HepG2 (cell line): ENCODE results near the gene MIB2.

Source experiments
- HNRNPK ChIP-seq: fragments of 200-400 bp; formaldehyde crosslinking; IDR thresholded peaks from 2 replicates; pipeline ENCODE4 v1.6.1; 2018; ENCODE audit warnings: low read length, low read depth, moderate library complexity, mild to moderate bottlenecking; ENCODE audit not compliant: poor library complexity, severe bottlenecking
- NR3C1 ChIP-seq: sonication (generic); formaldehyde crosslinking; IDR thresholded peaks from 2 replicates; pipeline ENCODE4 v1.4.0; 2020; ENCODE audit warnings: missing genetic modification reagents
- POLR2AphosphoS5 ChIP-seq: IDR thresholded peaks from 2 replicates; pipeline ENCODE4 v1.6.1; 2012; ENCODE audit warnings: low read depth, low read length
- RAD21 ChIP-seq: fragments of 450-650 bp; formaldehyde crosslinking; IDR thresholded peaks from 2 replicates; pipeline ENCODE4 v1.5.0; 2020; ENCODE audit warnings: mild to moderate bottlenecking
- ZNF747 ChIP-seq: sonication (generic); formaldehyde crosslinking; IDR thresholded peaks from 2 replicates; pipeline ENCODE4 v1.8.1; 2023; ENCODE audit warnings: missing genetic modification reagents, mild to moderate bottlenecking, borderline replicate concordance
- TF ChIP-seq, protein P1 (sequence below): sonication (generic); formaldehyde crosslinking; IDR thresholded peaks from one replicate; pipeline ENCODE4 v1.5.1; 2020; ENCODE audit warnings: mild to moderate bottlenecking, missing genetic modification reagents; ENCODE audit errors: not compliant biosample characterization

GRCh38 chr1:1622788-1623094 lies 7.4 kb downstream of the MIB2 start:
- TF ChIP-seq ZNF747 (CRISPR knock-in tag) (no peak), POLR2AphosphoS5 (no peak), RAD21 (CRISPR knock-in tag) (no peak), HNRNPK (no peak), NR3C1 (CRISPR knock-in tag) (no peak)
- TF ChIP-seq, protein P1, sequence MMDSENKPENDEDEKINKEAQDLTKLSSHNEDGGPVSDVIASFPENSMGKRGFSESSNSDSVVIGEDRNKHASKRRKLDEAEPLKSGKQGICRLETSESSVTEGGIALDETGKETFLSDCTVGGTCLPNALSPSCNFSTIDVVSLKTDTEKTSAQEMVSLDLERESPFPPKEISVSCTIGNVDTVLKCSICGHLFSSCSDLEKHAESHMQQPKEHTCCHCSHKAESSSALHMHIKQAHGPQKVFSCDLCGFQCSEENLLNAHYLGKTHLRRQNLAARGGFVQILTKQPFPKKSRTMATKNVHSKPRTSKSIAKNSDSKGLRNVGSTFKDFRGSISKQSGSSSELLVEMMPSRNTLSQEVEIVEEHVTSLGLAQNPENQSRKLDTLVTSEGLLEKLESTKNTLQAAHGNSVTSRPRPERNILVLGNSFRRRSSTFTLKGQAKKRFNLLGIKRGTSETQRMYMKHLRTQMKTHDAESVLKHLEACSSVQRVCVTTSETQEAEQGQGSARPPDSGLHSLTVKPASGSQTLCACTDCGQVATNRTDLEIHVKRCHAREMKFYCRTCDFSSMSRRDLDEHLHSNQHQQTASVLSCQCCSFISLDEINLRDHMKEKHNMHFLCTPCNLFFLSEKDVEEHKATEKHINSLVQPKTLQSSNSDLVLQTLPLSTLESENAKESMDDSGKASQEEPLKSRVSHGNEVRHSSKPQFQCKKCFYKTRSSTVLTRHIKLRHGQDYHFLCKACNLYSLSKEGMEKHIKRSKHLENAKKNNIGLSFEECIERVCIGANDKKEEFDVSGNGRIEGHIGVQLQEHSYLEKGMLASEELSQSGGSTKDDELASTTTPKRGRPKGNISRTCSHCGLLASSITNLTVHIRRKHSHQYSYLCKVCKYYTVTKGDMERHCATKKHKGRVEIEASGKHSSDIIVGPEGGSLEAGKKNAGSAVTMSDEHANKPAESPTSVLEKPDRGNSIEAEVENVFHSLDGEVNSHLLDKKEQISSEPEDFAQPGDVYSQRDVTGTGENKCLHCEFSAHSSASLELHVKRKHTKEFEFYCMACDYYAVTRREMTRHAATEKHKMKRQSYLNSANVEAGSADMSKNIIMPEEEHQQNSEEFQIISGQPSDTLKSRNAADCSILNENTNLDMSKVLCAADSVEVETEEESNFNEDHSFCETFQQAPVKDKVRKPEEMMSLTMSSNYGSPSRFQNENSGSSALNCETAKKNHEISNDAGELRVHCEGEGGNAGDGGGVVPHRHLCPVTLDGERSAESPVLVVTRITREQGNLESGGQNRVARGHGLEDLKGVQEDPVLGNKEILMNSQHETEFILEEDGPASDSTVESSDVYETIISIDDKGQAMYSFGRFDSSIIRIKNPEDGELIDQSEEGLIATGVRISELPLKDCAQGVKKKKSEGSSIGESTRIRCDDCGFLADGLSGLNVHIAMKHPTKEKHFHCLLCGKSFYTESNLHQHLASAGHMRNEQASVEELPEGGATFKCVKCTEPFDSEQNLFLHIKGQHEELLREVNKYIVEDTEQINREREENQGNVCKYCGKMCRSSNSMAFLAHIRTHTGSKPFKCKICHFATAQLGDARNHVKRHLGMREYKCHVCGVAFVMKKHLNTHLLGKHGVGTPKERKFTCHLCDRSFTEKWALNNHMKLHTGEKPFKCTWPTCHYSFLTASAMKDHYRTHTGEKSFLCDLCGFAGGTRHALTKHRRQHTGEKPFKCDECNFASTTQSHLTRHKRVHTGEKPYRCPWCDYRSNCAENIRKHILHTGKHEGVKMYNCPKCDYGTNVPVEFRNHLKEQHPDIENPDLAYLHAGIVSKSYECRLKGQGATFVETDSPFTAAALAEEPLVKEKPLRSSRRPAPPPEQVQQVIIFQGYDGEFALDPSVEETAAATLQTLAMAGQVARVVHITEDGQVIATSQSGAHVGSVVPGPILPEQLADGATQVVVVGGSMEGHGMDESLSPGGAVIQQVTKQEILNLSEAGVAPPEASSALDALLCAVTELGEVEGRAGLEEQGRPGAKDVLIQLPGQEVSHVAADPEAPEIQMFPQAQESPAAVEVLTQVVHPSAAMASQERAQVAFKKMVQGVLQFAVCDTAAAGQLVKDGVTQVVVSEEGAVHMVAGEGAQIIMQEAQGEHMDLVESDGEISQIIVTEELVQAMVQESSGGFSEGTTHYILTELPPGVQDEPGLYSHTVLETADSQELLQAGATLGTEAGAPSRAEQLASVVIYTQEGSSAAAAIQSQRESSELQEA (CRISPR knock-in tag): no peak
